Measurements from ENCODE around the gene PTH2.

Gene PTH2

DNA sequence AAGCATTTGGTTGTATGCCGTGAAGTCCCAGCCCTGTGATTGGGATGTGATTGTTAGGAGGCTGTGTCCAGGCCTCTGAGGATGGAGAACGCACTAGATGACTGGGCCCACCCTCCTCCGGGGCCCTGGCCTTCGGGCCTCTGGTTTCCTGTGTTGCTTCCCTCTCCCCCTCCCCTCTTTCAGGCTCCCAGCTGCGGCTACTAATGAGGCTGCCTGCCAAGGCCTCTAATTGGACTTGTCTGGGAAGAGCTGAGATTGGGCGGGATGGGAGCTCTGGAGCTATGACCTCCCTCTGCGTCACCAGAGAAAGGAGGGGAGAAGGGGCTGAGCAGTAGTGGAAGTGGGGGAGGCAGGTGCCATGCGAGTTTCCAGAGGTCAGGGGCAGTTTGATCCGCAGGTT lies 9.9 kb downstream of the PTH2 start:
- no peak overlapping the region for H3K27ac ChIP-seq (ENCODE audit: low read length)
- DNase-seq (ENCODE audit: low read depth, low spot score), result no peak
- no CpG with 5 or more reads among the region's 9 CpGs for WGBS (ENCODE audit: insufficient coverage, insufficient read length)
- H3K4me1 ChIP-seq (ENCODE audit: control insufficient read depth, insufficient read depth, low read length), result peaks cover 5% of the 10 kb centered on the region
- no peaks in the 10 kb centered on the region for H3K36me3 ChIP-seq (ENCODE audit: control insufficient read depth, insufficient read depth, low read length)
- H3K9me3 ChIP-seq (ENCODE audit: control insufficient read depth, insufficient read depth, low read length), result no peaks in the 10 kb centered on the region
- H3K4me3 ChIP-seq (ENCODE audit: low read length), result no peak overlapping the region
- H3K27me3 ChIP-seq (ENCODE audit: control insufficient read depth, insufficient read depth, low read length), result no peaks in the 10 kb centered on the region

DNA sequence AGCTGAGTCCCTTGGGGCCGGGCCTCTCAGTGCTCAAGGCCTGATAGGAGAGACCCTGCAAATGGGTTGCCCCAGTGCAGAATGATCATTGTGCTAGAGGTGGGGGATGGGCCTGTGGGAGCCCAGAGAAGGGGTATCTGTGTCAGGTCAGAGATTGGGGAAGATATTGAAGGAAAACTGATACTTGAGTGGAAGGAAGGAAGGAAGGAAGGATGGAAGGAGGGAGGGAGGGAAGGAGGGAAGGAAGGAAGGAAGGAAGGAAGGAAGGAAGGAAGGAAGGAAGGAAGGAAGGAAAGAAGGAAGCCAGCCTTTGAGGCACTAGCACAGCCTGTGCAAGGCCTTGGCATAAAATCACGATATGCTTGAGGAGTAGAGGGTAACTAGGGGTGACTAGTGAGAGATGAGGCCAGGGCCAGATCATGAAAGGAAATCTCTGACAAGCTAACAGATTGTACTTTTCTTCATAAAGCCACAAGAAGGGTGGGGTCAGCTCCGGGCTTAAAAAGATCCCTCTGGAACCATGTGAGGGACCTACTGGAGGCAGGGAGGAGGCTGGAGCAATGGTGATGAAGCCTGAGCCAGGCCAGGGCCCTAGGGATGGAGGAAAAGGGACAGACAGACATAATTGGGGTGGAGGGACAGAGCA lies 11.4 kb downstream of the PTH2 start:
- H3K4me1 ChIP-seq (ENCODE audit: control insufficient read depth, insufficient read depth, low read length), result peaks cover 3% of the 10 kb centered on the region
- H3K4me3 ChIP-seq (ENCODE audit: low read length), result no peak overlapping the region
- no peaks in the 10 kb centered on the region for H3K36me3 ChIP-seq (ENCODE audit: control insufficient read depth, insufficient read depth, low read length)
- no CpG with 5 or more reads among the region's 3 CpGs for WGBS (ENCODE audit: insufficient coverage, insufficient read length)
- H3K9me3 ChIP-seq (ENCODE audit: control insufficient read depth, insufficient read depth, low read length), result no peaks in the 10 kb centered on the region
- H3K27ac ChIP-seq (ENCODE audit: low read length), result no peak overlapping the region
- H3K27me3 ChIP-seq (ENCODE audit: control insufficient read depth, insufficient read depth, low read length), result no peaks in the 10 kb centered on the region
- DNase-seq (ENCODE audit: low read depth, low spot score), result no peak

DNA sequence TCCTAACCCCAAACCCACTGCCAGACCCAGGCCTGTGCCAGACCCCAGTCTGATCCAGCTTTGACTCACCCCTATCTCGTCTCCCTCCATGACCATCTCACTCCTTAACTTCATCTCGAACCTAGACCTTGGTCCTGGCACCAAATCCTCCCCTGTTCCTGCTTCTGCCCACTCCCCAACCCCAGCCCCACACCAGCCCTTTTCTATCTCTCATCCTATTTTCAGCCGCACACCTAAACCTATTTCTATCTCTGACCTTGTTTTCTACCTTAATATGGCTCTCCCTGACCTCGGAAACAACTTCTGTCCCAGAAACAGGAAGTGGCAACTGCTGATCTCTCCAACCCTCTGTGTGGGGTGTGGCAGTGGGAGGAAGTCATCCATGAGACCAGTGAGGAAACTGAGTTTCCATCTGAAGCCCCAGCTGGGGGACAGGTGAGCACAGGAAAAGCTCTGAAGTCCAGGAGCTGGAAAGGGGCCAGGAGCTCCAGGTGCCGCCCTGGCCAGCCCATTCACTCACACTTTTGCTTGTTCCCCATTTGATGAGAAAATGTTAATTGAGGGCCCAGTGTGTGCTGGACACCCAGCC lies 13.7 kb downstream of the PTH2 start:
- no peaks in the 10 kb centered on the region for H3K9me3 ChIP-seq (ENCODE audit: control insufficient read depth, insufficient read depth, low read length)
- H3K4me3 ChIP-seq (ENCODE audit: low read length), result no peak overlapping the region
- no peaks in the 10 kb centered on the region for H3K4me1 ChIP-seq (ENCODE audit: control insufficient read depth, insufficient read depth, low read length)
- DNase-seq (ENCODE audit: low read depth, low spot score), result no peak
- no peak overlapping the region for H3K27ac ChIP-seq (ENCODE audit: low read length)
- H3K36me3 ChIP-seq (ENCODE audit: control insufficient read depth, insufficient read depth, low read length), result no peaks in the 10 kb centered on the region
- no peaks in the 10 kb centered on the region for H3K27me3 ChIP-seq (ENCODE audit: control insufficient read depth, insufficient read depth, low read length)
- no CpG with 5 or more reads among the region's 5 CpGs for WGBS (ENCODE audit: insufficient coverage, insufficient read length)

DNA sequence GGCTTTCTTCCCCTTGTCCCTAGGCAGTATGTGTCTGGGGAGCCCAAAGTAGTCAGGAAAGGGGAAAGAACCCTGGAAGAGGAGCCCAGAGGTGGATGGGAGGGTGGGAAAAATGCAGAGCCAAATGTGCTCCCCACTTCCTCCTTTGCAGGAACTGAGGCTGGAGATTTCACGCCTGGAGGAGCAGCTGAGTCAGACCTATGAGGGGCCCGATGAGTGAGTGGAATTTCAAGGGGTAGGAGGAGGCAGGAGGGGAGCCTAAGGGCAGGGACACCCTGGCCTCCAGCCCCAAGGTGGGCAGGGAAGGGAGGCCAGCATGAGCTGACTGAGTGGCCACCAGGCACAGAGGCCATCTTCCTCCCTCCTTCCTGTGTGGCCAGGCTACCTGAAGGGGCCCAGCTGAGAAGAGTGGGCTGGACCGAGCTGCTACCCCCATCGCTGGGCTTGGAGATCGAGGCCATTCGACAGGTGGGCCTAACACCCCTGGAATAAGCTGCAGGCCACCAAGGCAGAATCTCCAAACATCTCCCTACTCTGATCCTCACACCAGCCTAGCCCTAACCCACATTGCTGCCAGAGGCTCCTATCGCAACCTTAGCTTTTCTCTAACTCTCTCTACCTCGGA lies 14.3 kb downstream of the PTH2 start:
- Histone ChIP-seq H3K4me3 (ENCODE audit: low read length) (no peak overlapping the region), H3K27me3 (ENCODE audit: control insufficient read depth, insufficient read depth, low read length) (no peaks in the 10 kb centered on the region), H3K4me1 (ENCODE audit: control insufficient read depth, insufficient read depth, low read length) (peaks cover 5% of the 10 kb centered on the region), H3K9me3 (ENCODE audit: control insufficient read depth, insufficient read depth, low read length) (no peaks in the 10 kb centered on the region), H3K36me3 (ENCODE audit: control insufficient read depth, insufficient read depth, low read length) (no peaks in the 10 kb centered on the region), H3K27ac (ENCODE audit: low read length) (no peak overlapping the region)
- DNase-seq (ENCODE audit: low read depth, low spot score), result no peak
- WGBS (ENCODE audit: insufficient coverage, insufficient read length), result no CpG with 5 or more reads among the region's 8 CpGs

DNA sequence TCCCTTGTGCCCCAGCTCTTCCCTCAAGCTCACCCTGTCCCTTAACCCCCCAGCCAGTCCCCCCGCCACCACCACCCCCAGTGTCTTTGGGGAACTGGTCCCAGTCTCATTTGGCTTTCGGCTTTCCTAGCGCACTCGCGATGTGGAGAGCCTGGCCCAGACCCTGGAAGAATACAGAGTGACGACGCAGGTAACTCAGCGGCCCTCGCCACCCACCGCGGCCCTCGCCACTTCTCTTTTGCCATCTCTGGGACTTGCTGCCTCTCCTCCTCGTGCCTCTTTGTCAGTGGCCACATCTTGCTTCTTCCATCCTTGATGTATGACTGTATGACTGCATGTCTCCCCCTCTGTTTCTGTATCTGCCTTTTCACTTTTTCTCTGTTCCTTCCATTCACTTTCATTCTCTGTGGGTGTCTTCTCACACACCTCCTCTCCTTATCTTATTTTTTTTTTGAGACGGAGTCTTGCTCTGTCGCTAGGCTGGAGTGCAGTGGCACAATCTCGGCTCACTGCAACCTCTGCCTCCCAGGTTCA lies 15.7 kb downstream of the PTH2 start:
- no peaks in the 10 kb centered on the region for H3K27me3 ChIP-seq (ENCODE audit: control insufficient read depth, insufficient read depth, low read length)
- no peaks in the 10 kb centered on the region for H3K9me3 ChIP-seq (ENCODE audit: control insufficient read depth, insufficient read depth, low read length)
- no peak overlapping the region for H3K27ac ChIP-seq (ENCODE audit: low read length)
- H3K4me1 ChIP-seq (ENCODE audit: control insufficient read depth, insufficient read depth, low read length), result peaks cover 7% of the 10 kb centered on the region
- no peaks in the 10 kb centered on the region for H3K36me3 ChIP-seq (ENCODE audit: control insufficient read depth, insufficient read depth, low read length)
- no peak overlapping the region for H3K4me3 ChIP-seq (ENCODE audit: low read length)
- DNase-seq (ENCODE audit: low read depth, low spot score), result no peak
- no CpG with 5 or more reads among the region's 16 CpGs for WGBS (ENCODE audit: insufficient coverage, insufficient read length)

DNA sequence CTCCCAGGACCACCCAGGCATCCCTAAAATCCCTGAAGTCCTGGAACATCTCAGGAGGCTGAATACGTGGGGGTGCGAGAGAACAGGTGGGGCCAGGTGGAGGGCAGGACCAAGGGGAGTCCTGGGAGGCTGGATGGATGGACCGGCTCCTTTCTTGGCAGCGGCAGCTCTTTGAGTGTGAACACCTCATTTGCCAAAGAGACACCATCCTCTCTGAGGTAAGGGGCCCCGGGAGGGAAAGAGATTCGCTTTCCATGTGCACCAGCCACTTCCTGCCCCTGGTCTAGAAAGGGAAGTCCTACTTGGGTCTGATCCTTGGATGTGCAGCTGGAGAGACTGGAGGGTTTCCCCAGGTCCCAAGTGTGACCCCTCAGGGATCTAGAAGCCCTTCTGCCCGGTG lies 16.2 kb downstream of the PTH2 start:
- H3K27me3 ChIP-seq (ENCODE audit: control insufficient read depth, insufficient read depth, low read length), result no peaks in the 10 kb centered on the region
- DNase-seq (ENCODE audit: low read depth, low spot score), result no peak
- no CpG with 5 or more reads among the region's 7 CpGs for WGBS (ENCODE audit: insufficient coverage, insufficient read length)

DNA sequence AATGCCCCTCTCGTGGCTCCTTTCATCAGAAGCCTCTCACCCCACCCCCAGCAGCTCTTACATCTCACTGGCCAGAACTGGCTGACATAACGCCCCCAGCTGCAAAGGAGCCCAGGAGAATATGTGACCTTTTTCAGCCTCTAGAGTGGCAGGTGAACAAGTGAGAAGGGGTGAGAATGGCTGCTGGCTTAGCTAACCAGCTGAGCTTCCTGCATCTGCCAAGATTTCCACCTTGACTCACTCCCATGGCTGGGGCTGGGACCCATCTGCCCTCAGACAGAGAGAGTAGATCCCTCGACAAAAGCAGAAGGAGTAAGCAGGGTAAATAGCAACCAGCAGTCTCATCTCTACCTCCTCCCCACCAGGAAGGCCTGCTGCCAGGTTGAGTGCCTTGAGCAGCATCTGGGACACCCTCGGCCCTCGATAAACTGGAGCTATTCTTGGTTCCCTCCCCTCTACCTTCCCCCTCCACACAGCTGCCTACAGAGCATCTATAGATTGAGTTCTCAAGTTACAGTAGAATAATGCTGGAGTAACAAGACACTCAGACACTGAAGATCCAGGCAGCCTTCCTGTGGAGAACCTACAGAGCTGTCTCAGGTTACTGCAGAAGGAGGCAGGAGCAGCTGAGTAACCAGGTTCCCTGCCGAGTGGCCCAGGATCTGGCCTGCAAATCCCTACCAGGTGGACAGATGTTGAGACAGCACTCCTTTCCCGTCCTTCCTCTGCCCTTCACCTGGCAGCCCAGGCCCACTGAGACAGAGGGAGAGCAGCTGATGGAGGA lies 19.6 kb downstream of the PTH2 start:
- DNase-seq (ENCODE audit: low read depth, low spot score), result peak; percentile 92
- H3K27ac ChIP-seq (ENCODE audit: low read length), result no peak overlapping the region
- no peak overlapping the region for H3K4me3 ChIP-seq (ENCODE audit: low read length)
- H3K9me3 ChIP-seq (ENCODE audit: control insufficient read depth, insufficient read depth, low read length), result no peaks in the 10 kb centered on the region
- no peaks in the 10 kb centered on the region for H3K36me3 ChIP-seq (ENCODE audit: control insufficient read depth, insufficient read depth, low read length)
- H3K27me3 ChIP-seq (ENCODE audit: control insufficient read depth, insufficient read depth, low read length), result no peaks in the 10 kb centered on the region
- WGBS (ENCODE audit: insufficient coverage, insufficient read length), result no CpG with 5 or more reads among the region's 7 CpGs
- peaks cover 7% of the 10 kb centered on the region for H3K4me1 ChIP-seq (ENCODE audit: control insufficient read depth, insufficient read depth, low read length)

More for the DNA sequence above, 16.2 kb downstream of the PTH2 start:
- peaks cover 7% of the 10 kb centered on the region for H3K4me1 ChIP-seq (ENCODE audit: control insufficient read depth, insufficient read depth, low read length)
- no peaks in the 10 kb centered on the region for H3K36me3 ChIP-seq (ENCODE audit: control insufficient read depth, insufficient read depth, low read length)
- no peak overlapping the region for H3K27ac ChIP-seq (ENCODE audit: low read length)
- no peaks in the 10 kb centered on the region for H3K9me3 ChIP-seq (ENCODE audit: control insufficient read depth, insufficient read depth, low read length)
- H3K4me3 ChIP-seq (ENCODE audit: low read length), result no peak overlapping the region

DNA sequence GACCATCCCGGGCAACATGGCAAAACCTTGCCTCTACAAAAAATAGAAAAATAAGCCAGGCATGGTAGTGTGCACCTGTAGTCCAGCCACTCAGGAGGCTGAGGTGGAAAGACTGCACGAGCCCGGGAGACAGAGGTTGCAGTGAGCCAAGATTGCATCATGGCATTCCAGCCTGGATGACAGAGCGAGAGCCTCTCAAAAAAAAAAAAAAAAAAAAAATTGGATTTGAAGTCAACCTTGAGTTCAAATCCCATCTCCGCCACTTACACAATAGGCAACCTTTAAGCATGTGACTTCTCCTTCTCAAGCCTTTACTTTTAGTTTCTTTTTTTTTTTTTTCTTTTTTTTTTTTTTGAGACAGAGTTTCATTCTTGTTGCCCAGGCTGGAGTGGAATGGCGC lies 23.2 kb downstream of the PTH2 start:
- Histone ChIP-seq H3K27me3 (ENCODE audit: control insufficient read depth, insufficient read depth, low read length) (no peaks in the 10 kb centered on the region), H3K4me3 (ENCODE audit: low read length) (no peak overlapping the region), H3K36me3 (ENCODE audit: control insufficient read depth, insufficient read depth, low read length) (no peaks in the 10 kb centered on the region), H3K4me1 (ENCODE audit: control insufficient read depth, insufficient read depth, low read length) (peaks cover 10% of the 10 kb centered on the region), H3K9me3 (ENCODE audit: control insufficient read depth, insufficient read depth, low read length) (no peaks in the 10 kb centered on the region), H3K27ac (ENCODE audit: low read length) (no peak overlapping the region)
- no peak for DNase-seq (ENCODE audit: low read depth, low spot score)
- no CpG with 5 or more reads among the region's 6 CpGs for WGBS (ENCODE audit: insufficient coverage, insufficient read length)

DNA sequence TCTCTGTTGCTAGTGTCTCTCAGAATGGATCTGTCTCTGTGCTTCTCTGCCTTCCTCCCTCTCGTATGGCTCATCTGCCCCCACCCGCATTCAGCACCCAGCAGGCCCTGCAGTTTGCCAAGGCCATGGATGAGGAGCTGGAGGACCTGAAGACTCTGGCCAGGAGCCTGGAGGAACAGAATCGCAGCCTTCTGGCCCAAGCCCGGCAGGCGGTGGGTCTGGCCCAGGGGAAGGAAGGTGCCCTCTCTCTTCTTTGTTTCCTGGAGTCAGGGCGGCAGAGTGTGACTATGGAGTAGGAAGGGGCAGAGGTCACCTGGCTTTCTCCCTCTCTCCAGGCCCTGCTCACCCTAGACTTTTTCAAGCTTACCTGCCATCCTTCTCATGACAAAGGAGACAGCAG lies 24.3 kb downstream of the PTH2 start:
- H3K27me3 ChIP-seq (ENCODE audit: control insufficient read depth, insufficient read depth, low read length), result no peaks in the 10 kb centered on the region
- no peak for DNase-seq (ENCODE audit: low read depth, low spot score)
- no peaks in the 10 kb centered on the region for H3K9me3 ChIP-seq (ENCODE audit: control insufficient read depth, insufficient read depth, low read length)
- H3K4me1 ChIP-seq (ENCODE audit: control insufficient read depth, insufficient read depth, low read length), result peaks cover 5% of the 10 kb centered on the region
- H3K4me3 ChIP-seq (ENCODE audit: low read length), result no peak overlapping the region
- H3K27ac ChIP-seq (ENCODE audit: low read length), result no peak overlapping the region
- H3K36me3 ChIP-seq (ENCODE audit: control insufficient read depth, insufficient read depth, low read length), result no peaks in the 10 kb centered on the region
- no CpG with 5 or more reads among the region's 6 CpGs for WGBS (ENCODE audit: insufficient coverage, insufficient read length)

DNA sequence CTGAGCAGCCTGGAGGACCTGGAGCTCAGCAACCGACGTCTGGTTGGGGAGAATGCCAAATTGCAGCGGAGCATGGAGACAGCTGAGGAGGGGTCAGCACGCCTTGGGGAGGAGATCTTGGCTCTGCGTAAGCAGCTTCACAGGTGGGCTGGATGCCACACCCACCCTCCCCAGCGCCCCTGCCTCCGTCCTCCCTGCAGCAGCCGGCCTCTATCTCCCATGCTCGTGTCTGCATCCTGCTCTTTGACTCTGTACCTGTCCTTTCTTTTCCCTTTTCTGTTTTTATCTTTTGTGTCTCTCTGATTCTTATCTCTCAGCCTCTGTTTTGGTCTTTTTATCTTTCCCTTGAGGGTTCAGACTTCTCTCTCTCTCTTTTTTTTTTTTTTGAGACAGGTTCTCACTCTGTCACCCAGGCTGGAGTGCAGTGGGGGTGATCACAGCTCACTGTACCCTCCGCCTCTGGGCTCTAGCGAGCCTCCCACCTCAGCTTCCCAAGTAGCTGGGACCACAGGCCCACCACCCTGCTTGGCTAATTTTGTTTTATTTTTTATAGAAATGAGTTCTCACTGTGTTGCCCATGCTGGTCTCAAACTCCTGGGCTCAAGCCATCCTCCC lies 25.1 kb downstream of the PTH2 start:
- Histone ChIP-seq H3K36me3 (ENCODE audit: control insufficient read depth, insufficient read depth, low read length) (no peaks in the 10 kb centered on the region), H3K4me3 (ENCODE audit: low read length) (no peak overlapping the region), H3K27ac (ENCODE audit: low read length) (no peak overlapping the region), H3K27me3 (ENCODE audit: control insufficient read depth, insufficient read depth, low read length) (no peaks in the 10 kb centered on the region), H3K9me3 (ENCODE audit: control insufficient read depth, insufficient read depth, low read length) (no peaks in the 10 kb centered on the region), H3K4me1 (ENCODE audit: control insufficient read depth, insufficient read depth, low read length) (peaks cover 3% of the 10 kb centered on the region)
- no peak for DNase-seq (ENCODE audit: low read depth, low spot score)
- WGBS (ENCODE audit: insufficient coverage, insufficient read length), result no CpG with 5 or more reads among the region's 11 CpGs
